ENCODE measurements around the gene LMBR1.

Gene LMBR1

DNA sequence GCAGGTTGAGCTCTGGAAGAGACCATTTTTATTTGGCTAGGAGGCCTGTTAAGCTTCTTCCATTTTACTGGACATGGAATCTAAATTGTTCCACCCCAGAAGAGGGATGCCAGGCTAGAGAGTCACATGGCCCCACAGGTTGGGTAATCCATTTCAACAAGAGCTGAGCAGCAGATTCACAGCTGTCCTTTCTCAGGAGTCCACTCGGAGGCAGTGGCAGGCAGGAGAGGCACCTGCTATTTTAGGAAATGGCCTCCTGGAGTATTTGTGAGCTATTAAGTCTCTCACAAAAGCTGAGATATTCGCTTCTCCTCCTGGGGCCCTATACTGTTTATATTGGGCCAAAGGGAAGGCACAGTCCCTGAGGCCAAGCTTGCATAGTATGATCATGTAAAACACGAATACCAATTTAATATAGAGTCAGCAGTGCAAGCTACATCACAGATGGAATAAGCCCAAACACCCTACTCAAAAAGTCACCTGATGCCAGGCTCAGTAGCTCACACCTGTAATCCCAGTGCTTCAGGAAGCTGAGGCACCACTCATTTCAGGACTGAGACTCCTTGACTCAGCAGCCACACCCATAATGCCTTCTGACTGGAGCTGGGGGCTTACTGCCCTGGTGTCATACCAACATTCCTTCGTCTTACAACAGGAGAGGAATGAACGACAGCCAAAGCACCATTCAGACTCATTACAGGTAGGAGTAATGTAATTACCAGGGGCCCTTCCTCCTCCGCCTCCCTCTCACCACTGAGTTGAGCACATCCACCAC lies 124.1 kb downstream of the LMBR1 start:
- H3K4me3 ChIP-seq (ENCODE audit: low read length) = no peak overlapping the region
- TF ChIP-seq, protein P1, sequence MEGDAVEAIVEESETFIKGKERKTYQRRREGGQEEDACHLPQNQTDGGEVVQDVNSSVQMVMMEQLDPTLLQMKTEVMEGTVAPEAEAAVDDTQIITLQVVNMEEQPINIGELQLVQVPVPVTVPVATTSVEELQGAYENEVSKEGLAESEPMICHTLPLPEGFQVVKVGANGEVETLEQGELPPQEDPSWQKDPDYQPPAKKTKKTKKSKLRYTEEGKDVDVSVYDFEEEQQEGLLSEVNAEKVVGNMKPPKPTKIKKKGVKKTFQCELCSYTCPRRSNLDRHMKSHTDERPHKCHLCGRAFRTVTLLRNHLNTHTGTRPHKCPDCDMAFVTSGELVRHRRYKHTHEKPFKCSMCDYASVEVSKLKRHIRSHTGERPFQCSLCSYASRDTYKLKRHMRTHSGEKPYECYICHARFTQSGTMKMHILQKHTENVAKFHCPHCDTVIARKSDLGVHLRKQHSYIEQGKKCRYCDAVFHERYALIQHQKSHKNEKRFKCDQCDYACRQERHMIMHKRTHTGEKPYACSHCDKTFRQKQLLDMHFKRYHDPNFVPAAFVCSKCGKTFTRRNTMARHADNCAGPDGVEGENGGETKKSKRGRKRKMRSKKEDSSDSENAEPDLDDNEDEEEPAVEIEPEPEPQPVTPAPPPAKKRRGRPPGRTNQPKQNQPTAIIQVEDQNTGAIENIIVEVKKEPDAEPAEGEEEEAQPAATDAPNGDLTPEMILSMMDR (IDR thresholded peaks at IDR 0.05; ENCODE audit: insufficient read depth, low read depth, low read length, missing control alignments) = no peak
- peak; percentile 72 for DNase-seq (ENCODE audit: low read depth)

DNA sequence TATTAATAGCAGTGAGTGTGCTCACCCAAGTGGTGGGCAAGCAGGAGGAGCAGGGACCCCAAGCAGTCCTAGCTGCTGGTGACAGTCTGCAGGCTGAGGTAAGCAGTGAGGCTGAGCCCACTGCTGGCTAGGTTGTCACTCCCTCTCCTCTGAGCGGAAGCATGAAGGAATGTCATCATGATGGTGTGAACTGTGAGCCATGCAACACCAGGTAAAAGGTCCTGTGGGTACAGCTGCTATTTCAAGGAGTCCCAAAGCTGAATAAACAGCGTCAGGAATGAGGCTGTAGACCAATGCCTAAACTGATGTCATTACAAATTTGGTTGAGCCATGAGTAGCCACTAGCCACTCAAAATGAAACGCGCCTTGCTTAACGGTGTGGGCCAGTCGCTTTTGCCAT lies 126.3 kb downstream of the LMBR1 start:
- no peak for DNase-seq (ENCODE audit: low read depth)
- H3K4me3 ChIP-seq (ENCODE audit: low read length) = no peak overlapping the region
- TF ChIP-seq, protein P1 (IDR thresholded peaks at IDR 0.05; ENCODE audit: insufficient read depth, low read depth, low read length, missing control alignments) = no peak

DNA sequence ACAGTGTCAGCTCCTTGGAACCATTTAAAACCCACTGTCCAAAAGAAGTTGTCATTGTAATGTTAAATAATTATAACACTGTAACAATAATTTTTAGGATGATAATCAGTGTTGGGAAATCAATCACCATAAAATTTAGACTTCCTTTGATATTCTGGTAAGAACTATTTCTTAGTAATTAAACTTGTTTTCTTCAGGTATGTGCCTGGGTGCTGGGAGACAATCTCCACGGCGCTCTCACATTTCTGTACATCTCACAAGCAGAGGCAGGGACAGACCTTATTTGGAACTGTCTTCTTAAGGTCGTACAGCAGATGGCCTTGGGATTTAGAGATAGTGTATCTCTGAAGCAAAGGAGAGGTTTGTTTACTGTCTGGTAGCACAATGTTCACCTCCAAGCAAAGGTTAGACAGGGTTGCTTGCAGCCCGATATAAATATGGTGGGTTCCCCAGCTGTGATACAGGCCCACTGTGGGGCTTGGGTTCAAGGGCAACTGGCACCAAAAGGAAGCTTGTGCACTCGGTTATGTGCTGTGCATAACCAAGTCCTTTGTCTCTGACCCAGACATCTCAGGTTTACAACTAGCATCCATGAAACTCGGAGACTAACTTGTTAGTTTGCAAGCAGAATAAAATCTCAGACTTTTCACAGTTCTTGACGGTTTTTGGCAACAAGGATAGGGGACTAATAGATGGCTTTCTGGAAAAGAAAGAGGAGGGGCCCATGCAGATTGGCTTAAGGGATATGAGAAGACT lies 126.9 kb downstream of the LMBR1 start:
- TF ChIP-seq, protein P1 (IDR thresholded peaks at IDR 0.05; ENCODE audit: insufficient read depth, low read depth, low read length, missing control alignments) = no peak
- H3K4me3 ChIP-seq (ENCODE audit: low read length) = no peak overlapping the region
- DNase-seq (ENCODE audit: low read depth) = no peak

DNA sequence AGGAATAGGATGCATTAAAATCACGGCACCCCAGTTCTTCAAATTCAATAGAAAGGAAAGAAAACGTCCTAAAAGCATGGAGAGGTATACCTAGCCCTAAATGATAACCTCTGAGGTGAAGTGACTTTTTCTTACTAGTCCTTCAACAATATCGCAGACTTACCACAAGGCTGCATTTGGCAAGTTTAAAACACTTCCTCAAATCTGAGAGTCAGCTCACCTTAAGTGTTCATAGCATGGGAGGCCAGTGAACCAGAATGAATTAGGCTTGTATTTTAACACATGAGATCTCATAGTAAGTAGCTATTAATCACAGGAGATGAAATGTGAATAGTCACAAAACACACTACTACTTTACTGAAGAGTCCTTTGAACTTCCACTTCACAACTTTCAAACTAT lies 128.2 kb downstream of the LMBR1 start:
- no peak overlapping the region for H3K4me3 ChIP-seq (ENCODE audit: low read length)
- DNase-seq (ENCODE audit: low read depth) = no peak
- TF ChIP-seq, protein P1 (IDR thresholded peaks at IDR 0.05; ENCODE audit: insufficient read depth, low read depth, low read length, missing control alignments) = no peak

DNA sequence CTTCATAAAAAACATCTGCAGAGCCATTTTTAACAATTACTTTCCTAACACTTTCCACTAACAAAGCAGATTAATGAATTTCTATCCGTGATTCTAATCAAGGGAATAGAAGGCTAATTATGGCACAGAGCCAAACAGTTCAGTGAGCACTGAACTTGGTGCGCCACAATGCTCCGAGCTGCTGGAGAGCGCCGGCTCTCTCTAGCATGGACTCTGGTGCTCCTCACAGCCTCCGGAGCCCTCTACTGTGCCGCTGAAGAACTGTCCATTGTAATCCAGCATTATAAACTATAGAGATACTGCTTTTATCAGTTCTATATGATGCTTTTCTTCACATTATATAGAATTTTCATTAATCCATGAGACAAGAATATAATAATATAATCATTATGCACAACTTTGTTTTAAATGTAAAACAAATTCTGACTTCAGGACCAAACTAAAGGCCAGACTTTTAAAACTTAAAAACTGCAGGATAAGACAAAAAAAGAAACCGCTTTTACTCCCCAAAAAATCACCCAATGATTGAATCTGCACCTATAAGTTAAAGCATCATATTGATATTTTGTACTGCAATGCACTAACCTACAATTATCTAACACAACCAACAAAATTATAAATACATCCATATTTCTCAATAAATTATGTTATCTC lies 128.8 kb downstream of the LMBR1 start:
- DNase-seq (ENCODE audit: low read depth) = peak; percentile 82
- TF ChIP-seq, protein P1 (IDR thresholded peaks at IDR 0.05; ENCODE audit: insufficient read depth, low read depth, low read length, missing control alignments) = peak; percentile 88
- H3K4me3 ChIP-seq (ENCODE audit: low read length) = no peak overlapping the region

DNA sequence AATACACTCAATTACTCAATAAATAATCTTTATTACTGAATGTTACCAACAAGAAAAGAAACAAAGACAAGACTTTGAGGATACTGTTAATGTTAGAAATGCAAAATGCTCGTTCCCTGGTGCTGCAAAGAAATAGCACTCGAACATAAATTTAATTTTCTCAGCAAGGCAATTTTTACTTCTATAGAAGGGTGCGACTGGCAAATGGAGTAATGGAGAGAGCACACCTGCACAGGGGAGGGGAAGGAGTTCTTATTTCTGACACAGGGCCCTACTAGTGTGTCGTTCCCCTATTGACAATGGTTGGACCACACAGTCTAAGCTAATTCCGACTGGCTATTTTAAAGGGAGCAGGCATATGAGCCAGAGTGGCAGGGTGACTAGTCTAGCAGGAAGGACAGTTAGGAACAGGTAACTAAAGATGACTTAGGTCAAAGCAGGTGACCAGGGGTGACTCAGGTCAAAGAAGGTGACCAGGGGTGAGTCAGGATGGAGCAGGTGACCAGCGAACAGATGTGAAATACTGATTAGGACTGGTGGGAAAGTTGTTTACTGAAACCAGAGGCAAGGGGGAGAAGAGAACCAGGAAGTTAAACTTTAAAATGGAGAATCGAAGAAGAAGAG lies 133.3 kb downstream of the LMBR1 start:
- no peak for DNase-seq (ENCODE audit: low read depth)
- no peak overlapping the region for H3K4me3 ChIP-seq (ENCODE audit: low read length)
- TF ChIP-seq, protein P1 (IDR thresholded peaks at IDR 0.05; ENCODE audit: insufficient read depth, low read depth, low read length, missing control alignments) = no peak
